ENCODE data around the gene EGFLAM.

The EGFLAM gene

DNA sequence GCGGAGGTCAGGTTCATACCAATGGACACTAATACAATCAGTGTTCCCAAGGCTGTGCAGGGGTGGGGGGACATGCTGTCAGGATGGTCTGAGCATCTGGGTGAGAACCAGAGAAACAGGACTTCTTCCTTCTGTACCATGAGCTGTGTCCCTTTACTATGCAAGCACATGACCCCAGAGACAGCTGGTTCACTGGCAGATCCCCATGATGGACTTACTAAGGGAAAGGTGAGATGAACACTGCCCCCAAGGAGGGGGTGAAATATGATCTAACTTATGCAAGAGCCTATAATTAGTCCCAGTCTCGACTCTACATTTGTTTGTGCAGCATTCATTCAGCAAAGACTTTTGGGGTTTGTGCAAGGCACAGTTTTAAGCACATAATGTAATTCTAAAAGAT, 206.7 kb downstream of the EGFLAM start:
- peak overlapping the region; percentile 25 for H3K23ac ChIP-seq (ENCODE audit: low read depth, low read length, poor library complexity)
- H3K27me3 ChIP-seq (ENCODE audit: control insufficient read depth in 3 of 3, insufficient read depth in 3 of 3, low read depth in 1 of 3, low read length in 3 of 3): no peaks in the 10 kb centered on the region
- peaks cover 16 to 29% of the 10 kb centered on the region in 2 donors for H3K4me1 ChIP-seq (ENCODE audit: control insufficient read depth in 2 of 2, insufficient read depth in 1 of 2, low read depth in 1 of 2, low read length in 2 of 2)
- H2BK120ac ChIP-seq (ENCODE audit: low read depth, low read length): no peak overlapping the region
- no CpG with 5 or more reads among the region's 2 CpGs for WGBS, 2 donors (ENCODE audit: extremely low coverage in 2 of 2, insufficient read length in 2 of 2, insufficient replicate concordance in 1 of 2)
- H4K91ac ChIP-seq (ENCODE audit: low read depth, low read length, poor library complexity): no peak overlapping the region
- H2AFZ ChIP-seq (ENCODE audit: low read length): no peak overlapping the region
- H3K14ac ChIP-seq (ENCODE audit: low read length): no peak overlapping the region
- no peak overlapping the region for H2BK12ac ChIP-seq (ENCODE audit: low read length)
- H3K27ac ChIP-seq (replicated peaks; ENCODE audit: low read length): no peak overlapping the region
- no peak overlapping the region for H3K18ac ChIP-seq (ENCODE audit: low read length)
- H3K9me3 ChIP-seq (replicated peaks in 1 of 2; ENCODE audit: control insufficient read depth in 2 of 2, insufficient read depth in 1 of 2, low read depth in 1 of 2, low read length in 2 of 2): no peaks in the 10 kb centered on the region
- no peak overlapping the region for H2BK5ac ChIP-seq (ENCODE audit: low read length)
- H2AK5ac ChIP-seq (ENCODE audit: low read depth, low read length): no peak overlapping the region
- H3K4me2 ChIP-seq (ENCODE audit: insufficient read depth, low read length, poor library complexity, severe bottlenecking): no peak overlapping the region
- no peaks in the 10 kb centered on the region for H3K79me1 ChIP-seq (ENCODE audit: low read depth, low read length)
- no peak overlapping the region for H4K8ac ChIP-seq (ENCODE audit: low read depth, low read length)
- H3K4ac ChIP-seq (ENCODE audit: low read length): no peak overlapping the region
- no peak overlapping the region for H2BK15ac ChIP-seq (ENCODE audit: low read length)
- no peak overlapping the region for H3K9ac ChIP-seq (ENCODE audit: low read depth, low read length, poor library complexity)
- no peaks in the 10 kb centered on the region for H3K36me3 ChIP-seq (replicated peaks in 1 of 2; ENCODE audit: control insufficient read depth in 2 of 2, insufficient read depth in 2 of 2, low read length in 2 of 2)
- no peak for DNase-seq (ENCODE audit: low spot score)
- H3K4me3 ChIP-seq (ENCODE audit: low read length in 2 of 2): no peak overlapping the region

DNA sequence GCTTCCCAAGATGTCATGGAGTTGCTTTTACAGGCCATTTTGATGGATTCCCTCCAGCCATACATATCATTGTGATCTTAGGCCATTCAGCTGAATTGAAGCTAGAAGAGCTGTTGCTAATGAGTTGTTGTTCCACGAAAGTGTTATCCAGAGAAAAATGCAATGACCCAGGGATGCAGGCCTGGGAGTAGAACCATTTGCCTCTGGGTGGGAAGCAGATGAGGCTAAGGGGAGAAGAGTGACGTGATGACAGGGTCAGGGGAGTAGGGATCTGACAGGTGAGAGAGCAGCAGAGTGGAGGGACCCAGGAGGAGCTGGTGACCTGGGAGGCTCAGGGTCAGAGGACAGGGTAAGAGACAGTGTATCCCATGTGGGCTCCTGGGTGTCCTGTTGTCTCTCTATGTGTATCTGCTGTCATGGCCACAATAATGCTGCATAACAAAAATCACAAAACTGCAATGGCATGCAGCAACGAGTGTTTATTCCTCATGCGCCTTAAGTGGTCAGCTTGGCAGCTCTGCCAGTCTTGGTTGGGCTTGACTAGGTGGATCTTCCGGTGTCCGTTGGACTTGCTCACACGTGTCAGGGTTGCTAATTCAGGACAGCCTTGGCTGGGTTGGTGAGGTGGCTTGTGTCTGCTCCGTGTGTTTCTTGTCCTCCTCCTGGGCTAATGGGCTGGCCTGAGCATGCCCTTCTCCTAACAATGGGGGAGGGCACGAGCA, 207.5 kb downstream of the EGFLAM start:
- H3K9ac ChIP-seq (ENCODE audit: low read depth, low read length, poor library complexity): no peak overlapping the region
- H3K27ac ChIP-seq (replicated peaks; ENCODE audit: low read length): no peak overlapping the region
- H3K4me1 ChIP-seq (ENCODE audit: control insufficient read depth in 2 of 2, insufficient read depth in 1 of 2, low read depth in 1 of 2, low read length in 2 of 2): peaks cover 16 to 29% of the 10 kb centered on the region in 2 donors
- peak overlapping the region; percentile 16 for H3K23ac ChIP-seq (ENCODE audit: low read depth, low read length, poor library complexity)
- H3K36me3 ChIP-seq (replicated peaks in 1 of 2; ENCODE audit: control insufficient read depth in 2 of 2, insufficient read depth in 2 of 2, low read length in 2 of 2): no peaks in the 10 kb centered on the region
- no peak overlapping the region for H3K14ac ChIP-seq (ENCODE audit: low read length)
- peak overlapping the region; percentile 66 for H2AK5ac ChIP-seq (ENCODE audit: low read depth, low read length)
- H4K91ac ChIP-seq (ENCODE audit: low read depth, low read length, poor library complexity): no peak overlapping the region
- H2BK120ac ChIP-seq (ENCODE audit: low read depth, low read length): no peak overlapping the region
- peak overlapping the region; percentile 92 for H3K18ac ChIP-seq (ENCODE audit: low read length)
- no peak overlapping the region for H2BK12ac ChIP-seq (ENCODE audit: low read length)
- no CpG with 5 or more reads among the region's 9 CpGs for WGBS, 2 donors (ENCODE audit: extremely low coverage in 2 of 2, insufficient read length in 2 of 2, insufficient replicate concordance in 1 of 2)
- no peaks in the 10 kb centered on the region for H3K9me3 ChIP-seq (replicated peaks in 1 of 2; ENCODE audit: control insufficient read depth in 2 of 2, insufficient read depth in 1 of 2, low read depth in 1 of 2, low read length in 2 of 2)
- H3K4ac ChIP-seq (ENCODE audit: low read length): no peak overlapping the region
- H2BK15ac ChIP-seq (ENCODE audit: low read length): no peak overlapping the region
- DNase-seq (ENCODE audit: low spot score): no peak
- no peak overlapping the region for H4K8ac ChIP-seq (ENCODE audit: low read depth, low read length)
- no peak overlapping the region for H3K4me2 ChIP-seq (ENCODE audit: insufficient read depth, low read length, poor library complexity, severe bottlenecking)
- H3K27me3 ChIP-seq (ENCODE audit: control insufficient read depth in 3 of 3, insufficient read depth in 3 of 3, low read depth in 1 of 3, low read length in 3 of 3): no peaks in the 10 kb centered on the region
- H2BK5ac ChIP-seq (ENCODE audit: low read length): peak overlapping the region; percentile 68
- no peak overlapping the region for H2AFZ ChIP-seq (ENCODE audit: low read length)
- no peaks in the 10 kb centered on the region for H3K79me1 ChIP-seq (ENCODE audit: low read depth, low read length)
- H3K4me3 ChIP-seq (ENCODE audit: low read length in 2 of 2): no peak overlapping the region

DNA sequence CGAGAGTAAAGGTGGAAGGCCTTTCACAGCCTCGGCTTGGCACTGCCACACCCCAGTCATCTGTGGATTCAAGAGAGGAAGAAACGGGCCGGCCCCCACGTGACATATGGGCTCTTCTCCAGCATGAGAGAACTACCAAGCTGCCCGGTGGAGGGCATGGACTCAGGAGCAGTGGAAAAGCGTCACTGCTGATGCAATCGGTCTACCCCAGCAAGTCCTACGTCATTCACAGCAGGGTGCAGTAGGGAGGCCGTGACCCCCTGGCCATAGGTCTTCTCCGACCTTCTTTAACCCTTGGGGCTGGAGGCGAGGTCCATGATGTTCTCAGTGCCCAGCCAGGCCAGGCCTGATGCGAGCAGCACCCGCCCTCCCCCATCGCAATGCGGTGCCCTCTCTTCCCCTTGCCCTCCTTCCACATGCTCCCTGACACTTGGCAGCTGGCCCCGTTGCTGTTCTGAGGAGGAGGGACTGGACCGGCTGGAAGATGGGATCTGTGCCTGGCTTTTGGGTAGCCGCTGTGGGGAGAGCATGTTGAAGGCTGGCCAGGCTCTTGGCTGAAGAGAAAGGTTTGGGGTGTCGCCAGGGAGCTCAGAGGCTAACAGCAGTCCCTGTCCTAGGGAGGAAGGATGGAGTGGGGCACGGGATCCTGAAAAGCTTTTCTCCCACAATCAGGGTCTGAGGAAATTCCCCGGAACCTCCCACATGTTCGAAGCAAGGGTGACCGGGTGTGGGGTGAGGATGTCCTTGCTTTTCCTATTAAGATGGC, 208.2 kb downstream of the EGFLAM start:
- H3K4me2 ChIP-seq (ENCODE audit: insufficient read depth, low read length, poor library complexity, severe bottlenecking): no peak overlapping the region
- peaks cover 16 to 29% of the 10 kb centered on the region in 2 donors for H3K4me1 ChIP-seq (ENCODE audit: control insufficient read depth in 2 of 2, insufficient read depth in 1 of 2, low read depth in 1 of 2, low read length in 2 of 2)

DNA sequence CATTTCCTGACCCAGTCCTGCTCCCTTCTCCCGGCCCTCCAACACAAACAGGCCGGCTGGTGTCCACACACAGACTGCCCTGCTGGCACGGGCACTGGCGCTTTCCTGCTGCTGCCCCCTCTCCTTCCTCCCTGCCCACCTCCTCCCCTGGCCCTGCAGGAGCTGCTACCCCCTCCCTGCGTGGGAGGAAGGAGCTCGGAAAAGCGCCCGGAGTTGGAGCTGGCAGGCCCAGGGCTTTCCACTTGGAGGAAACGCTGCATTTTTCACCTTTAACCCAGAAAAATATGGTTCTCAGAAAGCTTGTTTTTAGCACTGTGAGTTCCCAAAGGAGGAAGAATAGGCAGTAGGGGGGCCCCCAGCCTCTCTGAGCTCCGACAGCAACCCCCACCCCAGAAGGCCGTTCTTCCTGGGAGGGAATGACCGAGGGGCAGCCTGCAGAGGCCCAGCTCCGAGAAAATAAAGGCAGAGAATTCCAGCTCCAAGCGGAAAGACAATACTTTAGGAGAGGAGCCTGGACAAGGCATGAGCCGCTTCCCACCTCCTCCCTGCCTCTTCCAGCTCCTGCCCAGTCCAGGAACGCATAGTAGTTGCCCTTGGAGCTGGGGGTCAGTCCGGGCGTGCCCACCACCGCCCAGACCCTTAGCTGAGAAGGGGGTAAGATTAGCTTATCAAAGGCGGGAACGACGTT, 209.1 kb downstream of the EGFLAM start:
- Histone ChIP-seq H3K4me1 (ENCODE audit: control insufficient read depth in 2 of 2, insufficient read depth in 1 of 2, low read depth in 1 of 2, low read length in 2 of 2) (peaks cover 16 to 29% of the 10 kb centered on the region in 2 donors), H3K36me3 (replicated peaks in 1 of 2; ENCODE audit: control insufficient read depth in 2 of 2, insufficient read depth in 2 of 2, low read length in 2 of 2) (no peaks in the 10 kb centered on the region), H2AFZ (ENCODE audit: low read length) (peak overlapping the region; percentile 93), H3K14ac (ENCODE audit: low read length) (no peak overlapping the region), H3K9ac (ENCODE audit: low read depth, low read length, poor library complexity) (no peak overlapping the region), H2AK5ac (ENCODE audit: low read depth, low read length) (peak overlapping the region; percentile 66), H2BK5ac (ENCODE audit: low read length) (peak overlapping the region; percentile 40), H4K8ac (ENCODE audit: low read depth, low read length) (peak overlapping the region; percentile 66), H3K4ac (ENCODE audit: low read length) (peak overlapping the region; percentile 2), H2BK15ac (ENCODE audit: low read length) (peak overlapping the region; percentile 96), H3K23ac (ENCODE audit: low read depth, low read length, poor library complexity) (no peak overlapping the region), H3K27ac (replicated peaks; ENCODE audit: low read length) (no peak overlapping the region), H4K91ac (ENCODE audit: low read depth, low read length, poor library complexity) (no peak overlapping the region), H2BK120ac (ENCODE audit: low read depth, low read length) (no peak overlapping the region), H3K9me3 (replicated peaks in 1 of 2; ENCODE audit: control insufficient read depth in 2 of 2, insufficient read depth in 1 of 2, low read depth in 1 of 2, low read length in 2 of 2) (no peaks in the 10 kb centered on the region), H3K4me3 (ENCODE audit: low read length in 2 of 2) (no peak overlapping the region), H3K18ac (ENCODE audit: low read length) (peak overlapping the region; percentile 92), H3K79me1 (ENCODE audit: low read depth, low read length) (no peaks in the 10 kb centered on the region), H3K4me2 (ENCODE audit: insufficient read depth, low read length, poor library complexity, severe bottlenecking) (no peak overlapping the region), H3K27me3 (ENCODE audit: control insufficient read depth in 3 of 3, insufficient read depth in 3 of 3, low read depth in 1 of 3, low read length in 3 of 3) (no peaks in the 10 kb centered on the region), H2BK12ac (ENCODE audit: low read length) (no peak overlapping the region)
- no CpG with 5 or more reads among the region's 22 CpGs for WGBS, 2 donors (ENCODE audit: extremely low coverage in 2 of 2, insufficient read length in 2 of 2, insufficient replicate concordance in 1 of 2)
- no peak for DNase-seq (ENCODE audit: low spot score)

More for the DNA sequence above, 208.2 kb downstream of the EGFLAM start:
- no peak overlapping the region for H3K4me3 ChIP-seq (ENCODE audit: low read length in 2 of 2)
- H3K4ac ChIP-seq (ENCODE audit: low read length): peak overlapping the region; percentile 80
- H2BK5ac ChIP-seq (ENCODE audit: low read length): peak overlapping the region; percentile 68
- H2AK5ac ChIP-seq (ENCODE audit: low read depth, low read length): peak overlapping the region; percentile 66
- H4K91ac ChIP-seq (ENCODE audit: low read depth, low read length, poor library complexity): no peak overlapping the region
- no CpG with 5 or more reads among the region's 24 CpGs for WGBS, 2 donors (ENCODE audit: extremely low coverage in 2 of 2, insufficient read length in 2 of 2, insufficient replicate concordance in 1 of 2)
- H2BK15ac ChIP-seq (ENCODE audit: low read length): peak overlapping the region; percentile 68
- H2BK12ac ChIP-seq (ENCODE audit: low read length): peak overlapping the region; percentile 89
- no peaks in the 10 kb centered on the region for H3K79me1 ChIP-seq (ENCODE audit: low read depth, low read length)
- H2AFZ ChIP-seq (ENCODE audit: low read length): no peak overlapping the region
- H3K9me3 ChIP-seq (replicated peaks in 1 of 2; ENCODE audit: control insufficient read depth in 2 of 2, insufficient read depth in 1 of 2, low read depth in 1 of 2, low read length in 2 of 2): no peaks in the 10 kb centered on the region
- peak overlapping the region; percentile 95 for H4K8ac ChIP-seq (ENCODE audit: low read depth, low read length)
- H3K14ac ChIP-seq (ENCODE audit: low read length): peak overlapping the region; percentile 57
- no peaks in the 10 kb centered on the region for H3K27me3 ChIP-seq (ENCODE audit: control insufficient read depth in 3 of 3, insufficient read depth in 3 of 3, low read depth in 1 of 3, low read length in 3 of 3)
- H2BK120ac ChIP-seq (ENCODE audit: low read depth, low read length): no peak overlapping the region
- no peak for DNase-seq (ENCODE audit: low spot score)
- no peaks in the 10 kb centered on the region for H3K36me3 ChIP-seq (replicated peaks in 1 of 2; ENCODE audit: control insufficient read depth in 2 of 2, insufficient read depth in 2 of 2, low read length in 2 of 2)
- H3K18ac ChIP-seq (ENCODE audit: low read length): peak overlapping the region; percentile 92
- H3K23ac ChIP-seq (ENCODE audit: low read depth, low read length, poor library complexity): peak overlapping the region; percentile 16
- H3K9ac ChIP-seq (ENCODE audit: low read depth, low read length, poor library complexity): no peak overlapping the region
- no peak overlapping the region for H3K27ac ChIP-seq (replicated peaks; ENCODE audit: low read length)

Data from neuronal stem cell (in vitro differentiated cells).